GM21447 (cell line): ENCODE data around the gene PANK2.
"Not testable (repeated sequence)": the region's sequence is repeated elsewhere in the genome, so short reads cannot be mapped to it uniquely, and the experiment has no call there.

ENCODE experiments used
- ATAC-seq: cut with Tn5 transposase; IDR thresholded peaks from one replicate; pipeline ENCODE4 v1.9.1; 2021; ENCODE audit not compliant: unreplicated experiment

PANK2 gene

DNA sequence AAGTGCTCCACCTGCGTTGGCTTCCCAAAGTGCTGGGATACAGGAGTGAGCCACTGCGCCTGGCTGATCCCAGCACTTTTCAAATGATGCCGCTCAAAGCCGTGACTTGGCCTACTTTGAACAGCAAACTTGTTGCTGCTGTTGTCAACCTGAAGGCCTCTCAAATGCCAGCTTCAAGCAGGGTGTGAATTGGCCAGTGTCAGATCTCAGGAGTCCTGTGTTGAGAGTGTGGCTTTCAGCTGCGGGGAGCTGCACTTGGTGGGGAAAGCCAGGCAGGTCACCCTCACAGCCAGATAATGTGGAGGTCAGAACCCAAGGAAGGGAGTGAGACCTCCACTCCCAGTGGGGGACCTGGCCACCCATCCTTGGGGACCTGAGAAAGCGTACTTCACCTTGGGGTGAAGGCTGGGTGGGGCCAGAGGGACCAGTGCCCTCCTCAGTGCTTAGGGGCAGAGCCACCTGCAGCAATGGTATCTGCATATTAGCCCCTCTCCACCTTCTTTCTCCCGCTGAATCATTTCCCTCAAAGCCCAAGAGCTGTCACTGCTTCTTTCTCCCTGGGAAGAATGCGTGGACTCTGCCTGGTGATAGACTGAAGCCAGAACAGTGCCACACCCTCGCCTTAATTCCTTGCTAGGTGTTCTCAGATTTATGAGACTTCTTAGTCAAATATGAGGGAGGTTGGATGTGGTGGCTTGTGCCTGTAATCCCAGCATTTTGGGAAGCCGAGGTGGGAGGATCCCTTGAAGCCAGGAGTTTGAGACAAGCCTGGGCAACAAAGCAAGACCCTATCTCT lies 19.1 kb upstream of the PANK2 start:
- ATAC-seq: no peak

DNA sequence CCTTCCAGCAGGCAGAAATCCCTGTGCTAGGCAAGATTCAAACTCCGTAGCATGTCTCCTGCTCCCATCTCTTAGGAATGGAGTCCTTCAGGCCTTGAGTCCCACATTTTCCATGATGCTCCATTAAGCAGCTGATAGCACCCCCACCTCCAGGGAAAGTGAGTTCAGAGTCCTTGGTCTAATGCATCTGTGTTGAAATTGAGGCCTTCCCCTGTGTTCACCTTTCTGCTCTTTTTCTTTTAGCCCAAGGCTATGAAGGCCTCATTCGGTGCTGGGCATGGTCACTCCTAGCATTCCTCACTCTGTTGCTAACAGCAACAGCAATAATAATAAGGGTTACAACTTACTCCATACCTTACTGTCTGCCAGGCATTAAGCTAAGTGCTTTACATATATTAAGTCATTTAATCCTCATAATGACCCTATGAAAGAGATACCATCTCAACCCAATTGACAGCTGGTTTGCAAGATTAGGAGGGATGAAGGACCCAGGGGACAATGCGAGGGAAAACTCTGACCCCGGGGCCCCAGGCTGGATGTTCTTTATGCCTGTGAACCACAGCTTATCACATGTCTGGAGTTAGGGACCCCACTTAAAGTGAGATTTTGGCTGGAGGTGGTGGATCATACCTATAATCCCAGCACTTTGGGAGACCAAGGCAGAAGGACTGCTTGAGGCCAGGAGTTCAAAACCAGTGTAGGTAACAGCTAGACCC lies 17.5 kb upstream of the PANK2 start:
- no peak for ATAC-seq

DNA sequence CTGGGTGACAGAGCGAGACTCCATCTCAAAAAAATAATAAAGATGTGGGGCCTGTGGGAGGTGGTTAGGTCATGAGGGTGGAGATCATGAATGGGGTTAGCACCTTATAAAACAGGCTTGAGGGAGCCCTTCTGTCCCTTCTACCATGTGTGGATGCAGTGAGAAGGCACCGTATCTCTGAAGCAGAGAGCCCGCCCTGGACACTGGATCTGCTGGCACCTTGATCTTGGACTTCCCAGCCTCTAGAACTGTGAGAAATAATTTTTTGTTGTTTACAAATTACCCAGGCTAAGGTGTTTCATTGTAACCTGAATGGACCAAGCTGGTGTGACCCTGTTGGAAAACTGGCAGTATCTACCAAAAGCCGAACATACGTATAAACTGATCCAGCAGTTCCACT lies 15.7 kb upstream of the PANK2 start:
- ATAC-seq: no peak

DNA sequence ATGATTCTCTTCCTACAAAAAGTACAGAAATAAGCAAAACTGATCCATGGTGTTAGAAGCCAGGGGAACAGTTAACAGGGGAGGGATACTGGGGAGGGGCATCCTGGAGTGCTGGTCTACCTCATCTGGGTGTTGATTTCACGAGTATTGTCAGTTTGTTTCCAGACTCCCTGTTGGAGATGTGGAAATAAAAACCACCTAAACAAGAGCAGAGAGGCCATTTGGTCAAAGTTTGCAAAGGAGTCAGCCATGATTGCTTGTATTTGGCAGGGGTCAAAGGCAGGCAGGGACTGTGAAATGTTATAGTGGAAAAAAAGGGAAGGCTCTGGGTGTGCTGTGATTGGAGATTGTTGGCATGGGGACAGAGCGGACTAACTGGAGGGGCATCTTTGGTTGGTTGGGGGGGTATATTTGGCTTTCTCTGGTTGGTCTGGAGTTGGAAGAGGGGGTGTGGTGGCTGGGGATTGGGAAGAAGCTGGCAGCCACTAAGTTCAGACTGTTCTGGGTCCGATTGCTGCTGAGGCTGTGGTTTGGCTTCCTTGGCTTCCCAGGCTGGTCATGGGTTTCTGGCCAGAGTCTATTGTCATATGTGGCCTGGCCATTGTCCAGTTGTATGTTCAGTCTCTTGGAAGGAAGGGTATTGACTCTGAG lies 14.9 kb upstream of the PANK2 start:
- ATAC-seq: no peak

DNA sequence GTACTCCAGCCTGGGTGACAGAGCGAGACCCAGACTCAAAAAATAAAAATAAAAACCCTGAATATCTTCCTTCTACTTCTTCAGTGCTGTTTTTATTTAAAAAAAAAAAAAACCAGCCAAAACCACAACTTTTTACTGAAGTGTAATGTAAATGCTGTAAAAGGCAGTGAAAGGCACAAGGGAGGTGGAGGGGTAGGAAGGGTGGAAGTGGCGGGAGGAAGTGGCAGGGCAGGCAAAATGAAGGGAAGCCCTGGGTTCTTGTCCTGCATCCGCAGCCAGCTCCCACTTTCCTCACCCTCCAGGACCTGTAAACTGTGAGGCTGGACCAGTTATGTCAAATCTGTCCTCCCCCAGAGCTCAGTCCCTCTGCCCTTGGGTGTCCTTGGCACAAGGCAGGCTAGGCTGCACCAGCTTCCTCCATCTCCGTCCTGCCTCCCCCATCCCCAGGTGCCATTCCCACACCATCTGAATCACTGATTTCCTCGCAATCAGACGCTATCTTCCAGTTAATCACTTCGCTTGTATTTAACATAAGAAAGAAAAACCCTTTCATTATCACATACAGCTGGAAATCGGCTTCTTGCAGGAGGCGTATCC lies 13.7 kb upstream of the PANK2 start:
- ATAC-seq: no peak

DNA sequence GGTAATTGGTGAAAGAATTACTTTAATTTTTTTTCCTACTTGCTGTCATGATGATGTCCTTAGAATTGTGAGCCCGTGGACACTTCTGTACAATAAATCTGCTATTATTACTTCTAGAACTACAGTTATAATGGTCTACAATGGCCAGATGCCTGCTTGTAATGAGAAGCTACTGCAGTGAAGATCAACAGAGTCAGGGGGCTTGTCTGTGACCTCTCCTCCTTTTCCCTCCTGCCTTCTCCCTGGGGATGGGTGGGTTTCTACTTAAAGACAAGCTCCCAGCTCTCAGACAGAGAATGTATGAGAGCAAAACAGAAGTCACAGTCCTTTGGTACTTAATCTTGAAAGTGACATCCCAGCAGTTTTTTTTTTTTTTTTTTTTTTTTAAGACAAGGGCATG lies 13.2 kb upstream of the PANK2 start:
- no peak for ATAC-seq

DNA sequence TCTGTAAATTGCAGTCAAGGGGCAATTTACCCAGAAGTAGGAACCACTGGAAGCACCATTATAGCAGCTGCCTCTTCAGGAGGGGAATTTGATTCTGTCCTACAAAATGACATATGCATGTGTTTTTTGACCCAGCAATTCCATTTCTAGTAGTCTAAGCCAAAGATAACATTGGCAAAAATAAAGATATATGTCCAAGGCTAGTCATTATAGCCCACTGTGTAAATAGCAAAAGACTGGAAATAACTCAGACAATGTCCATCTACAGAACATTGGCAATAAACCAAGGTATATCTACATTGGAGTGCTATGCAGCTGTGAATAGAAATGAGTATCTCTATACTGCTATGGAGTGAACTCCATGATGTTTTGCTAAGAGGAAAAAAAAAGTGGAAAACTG lies 12.5 kb upstream of the PANK2 start:
- no peak for ATAC-seq

DNA sequence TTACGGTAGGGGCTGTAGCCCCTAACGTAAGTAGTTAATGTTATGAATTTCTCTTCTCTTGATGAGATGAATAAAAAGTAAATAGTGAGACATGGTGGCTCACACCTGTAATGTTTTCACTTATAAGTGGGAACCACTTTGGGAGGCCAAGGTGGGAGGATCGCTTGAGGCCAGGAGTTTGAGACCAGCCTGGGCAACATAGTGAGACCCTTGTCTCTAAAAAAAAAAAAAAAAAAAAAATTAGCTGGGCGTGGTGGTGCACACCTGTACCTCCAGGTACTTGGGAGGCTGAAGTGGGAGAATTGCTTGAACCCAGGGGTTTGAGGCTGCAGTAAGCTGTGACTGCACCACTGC lies 10.3 kb upstream of the PANK2 start:
- ATAC-seq: not testable (repeated sequence)

DNA sequence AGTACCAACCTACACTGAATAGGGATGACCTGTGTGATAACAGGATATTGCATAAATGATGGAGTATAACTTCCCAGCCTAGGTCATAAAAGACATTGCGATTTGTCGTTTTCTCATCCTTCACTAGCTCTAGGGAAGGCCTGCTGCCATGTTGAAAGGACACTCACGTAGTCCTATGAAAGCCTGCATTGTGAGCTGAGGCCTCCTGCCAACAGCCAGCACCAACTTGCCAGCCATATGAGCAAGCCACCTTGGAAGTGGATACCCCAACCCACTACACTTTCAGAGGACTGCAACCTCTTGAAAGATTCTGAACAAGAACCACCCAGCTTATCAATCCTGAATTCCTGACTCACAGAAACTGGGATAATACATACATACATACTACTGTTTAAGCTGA lies 3.5 kb upstream of the PANK2 start:
- ATAC-seq: no peak

DNA sequence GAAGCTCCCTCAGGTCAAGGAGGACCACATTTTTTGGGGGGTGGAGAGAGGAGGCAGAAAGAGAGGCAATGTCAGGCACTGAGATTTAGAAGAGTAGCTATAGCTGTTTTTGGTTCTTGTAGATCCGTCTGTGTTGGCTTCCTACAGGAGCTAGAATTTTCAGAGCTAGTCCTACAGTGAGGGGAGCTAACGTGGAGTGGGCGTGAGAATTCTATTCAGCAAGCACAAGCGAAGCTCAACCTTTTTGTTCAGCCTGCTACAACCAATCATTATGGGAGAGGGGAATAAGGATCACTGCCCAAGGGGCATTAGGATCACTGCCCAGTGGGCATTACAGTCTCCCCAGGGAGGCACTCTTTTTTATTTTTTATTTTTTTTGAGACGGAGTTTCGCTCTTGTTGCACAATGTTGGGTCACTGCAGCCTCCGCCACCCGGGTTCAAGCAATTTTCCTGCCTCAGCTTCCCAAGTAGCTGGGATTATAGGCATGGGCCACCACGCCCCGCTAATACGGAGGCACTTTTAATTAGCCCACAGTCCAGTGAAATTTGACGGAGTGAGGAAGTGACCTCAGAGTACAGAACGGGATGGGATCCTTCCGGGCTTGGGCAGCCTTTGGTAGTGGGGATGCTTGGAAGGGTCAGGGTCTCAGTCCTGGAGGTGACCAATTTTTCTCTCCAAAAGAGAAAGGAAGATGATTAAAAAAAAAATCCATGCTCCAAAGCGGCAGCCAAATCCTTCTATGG lies 1.1 kb upstream of the PANK2 start:
- ATAC-seq: no peak

DNA sequence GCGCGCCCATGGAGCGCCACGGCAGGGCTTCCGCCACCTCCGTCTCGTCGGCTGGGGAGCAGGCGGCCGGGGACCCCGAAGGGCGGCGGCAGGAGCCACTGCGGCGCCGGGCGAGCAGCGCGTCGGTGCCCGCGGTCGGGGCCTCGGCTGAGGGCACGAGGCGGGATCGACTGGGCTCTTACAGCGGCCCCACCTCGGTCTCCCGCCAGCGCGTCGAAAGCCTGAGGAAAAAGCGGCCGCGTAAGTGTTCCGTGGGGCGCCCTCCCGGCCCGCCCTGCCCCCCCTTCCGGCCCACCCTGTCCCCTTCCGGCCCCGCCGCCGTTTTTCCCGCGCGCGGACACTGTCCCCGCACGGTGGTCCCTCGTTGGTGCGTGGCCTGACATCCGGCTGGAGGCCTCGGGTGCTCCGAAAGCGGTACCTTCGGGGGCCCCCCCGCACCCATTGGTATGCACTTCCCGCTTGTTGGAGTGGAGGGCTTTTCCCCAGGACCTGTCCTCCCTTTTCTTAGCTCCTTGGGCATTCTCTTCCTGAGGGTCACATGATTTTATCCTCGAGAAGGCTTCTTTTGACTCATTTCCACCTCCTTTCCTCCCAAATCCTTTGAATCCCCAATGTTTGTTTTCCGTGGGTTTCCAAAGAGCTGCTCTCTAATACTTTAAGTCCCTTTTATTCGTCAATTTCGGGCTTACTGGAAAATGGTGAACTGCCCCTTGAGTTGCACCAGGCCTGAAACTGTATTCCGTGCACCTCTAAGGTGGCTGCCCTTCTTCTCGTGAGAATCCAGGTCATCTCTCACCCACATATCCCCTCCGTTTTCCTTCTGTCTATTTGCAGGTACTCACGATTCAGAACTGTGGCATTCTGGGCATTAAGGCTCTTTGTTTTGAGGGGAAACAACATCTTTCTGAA lies 556 bp downstream of the PANK2 start:
- peak; percentile 21 for ATAC-seq

DNA sequence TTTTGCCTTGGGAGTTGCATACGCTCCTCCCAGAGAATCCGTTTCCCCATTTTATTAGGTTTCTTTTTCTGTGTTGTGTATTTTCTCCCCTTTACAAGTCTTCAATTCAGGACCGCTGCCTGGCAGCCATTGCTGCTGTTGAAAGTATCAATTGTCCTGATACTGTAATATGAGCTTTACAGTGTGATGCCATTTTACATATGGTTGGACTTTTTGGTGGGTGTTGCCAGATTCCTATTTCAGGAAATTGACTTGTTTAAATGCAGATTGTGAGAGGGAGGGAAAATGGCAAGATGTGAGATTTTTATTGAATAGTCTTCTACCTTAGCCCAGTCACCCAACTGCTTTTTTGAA lies 1.2 kb downstream of the PANK2 start:
- ATAC-seq: no peak

DNA sequence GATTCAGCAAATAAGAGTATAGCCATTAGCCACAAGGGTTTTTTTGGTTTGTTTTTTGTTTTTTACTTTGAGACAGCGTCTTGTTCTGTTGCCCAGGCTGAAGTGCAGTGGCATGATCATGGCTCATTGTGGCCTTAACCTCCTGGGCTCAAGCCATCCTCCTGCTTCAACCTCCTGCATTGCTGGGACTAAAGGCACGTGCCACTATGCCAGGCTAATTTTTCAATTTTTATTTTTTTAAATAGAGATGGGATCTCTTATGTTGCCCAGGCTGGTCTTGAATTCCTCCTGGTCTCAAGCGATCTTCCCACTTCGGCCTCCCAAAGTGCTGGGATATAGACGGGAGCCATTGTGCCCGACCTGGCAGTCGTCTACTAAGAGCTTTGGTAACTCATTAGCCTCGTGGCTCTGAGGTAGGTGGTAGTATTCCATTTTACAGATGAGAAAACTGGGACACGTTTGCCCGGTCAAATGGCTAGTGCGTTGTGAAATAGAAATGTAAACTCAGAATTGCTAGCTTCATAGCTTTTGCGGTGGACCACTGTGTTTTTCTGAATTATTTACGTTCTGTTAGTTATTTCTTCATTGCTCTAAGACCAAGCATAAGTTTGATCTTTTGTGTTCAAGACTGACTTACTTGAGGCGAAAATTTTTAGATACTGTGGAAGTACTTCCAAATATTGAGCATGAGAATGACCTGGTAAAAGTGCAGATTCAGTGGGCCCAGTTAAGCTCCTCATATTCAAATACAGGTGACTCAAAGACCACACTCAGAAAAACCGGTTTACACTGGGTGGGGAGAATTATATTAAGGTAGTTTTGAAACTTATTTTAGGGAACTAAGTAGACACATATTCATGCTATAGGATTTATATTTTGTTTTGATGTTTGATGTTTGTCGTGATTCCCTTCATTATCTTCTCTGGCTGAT lies 2.1 kb downstream of the PANK2 start:
- ATAC-seq: no peak

DNA sequence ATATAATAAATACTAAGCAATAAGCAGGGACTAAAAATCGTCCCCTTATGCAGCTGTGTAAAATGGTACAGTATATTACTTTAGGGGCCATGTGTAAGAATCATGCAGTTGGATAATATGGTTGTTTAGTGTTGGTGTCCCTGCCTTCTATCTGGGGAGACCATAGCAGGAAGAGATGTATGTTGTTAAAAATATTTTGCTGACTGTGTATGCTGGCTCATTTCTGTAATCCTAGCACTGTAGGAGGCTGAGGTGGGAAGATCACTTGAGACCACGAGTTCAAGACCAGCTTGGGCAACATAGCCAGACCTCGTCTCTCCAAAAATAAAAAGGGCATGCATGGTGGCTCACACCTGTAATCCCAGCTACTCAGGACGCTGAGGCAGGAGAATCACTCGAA lies 5.6 kb downstream of the PANK2 start:
- no peak for ATAC-seq

DNA sequence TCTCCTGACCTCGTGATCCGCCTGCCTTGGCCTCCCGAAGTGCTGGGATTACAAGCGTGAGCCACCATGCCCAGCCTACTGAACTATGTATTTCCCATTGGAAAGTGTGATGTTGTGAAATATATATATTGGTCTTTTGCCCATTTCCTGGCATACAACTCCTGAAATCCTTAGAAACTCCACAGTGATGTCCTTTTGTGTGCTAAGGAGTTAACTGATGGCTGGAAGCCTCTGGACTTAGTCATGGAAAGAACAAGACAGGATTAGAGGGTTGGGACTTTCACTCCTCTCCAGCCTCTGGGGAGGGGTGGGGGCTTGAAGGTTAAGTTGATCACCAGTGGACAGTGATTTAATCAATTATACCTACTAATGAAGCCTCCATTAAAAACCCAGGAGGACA lies 7.1 kb downstream of the PANK2 start:
- no peak for ATAC-seq

DNA sequence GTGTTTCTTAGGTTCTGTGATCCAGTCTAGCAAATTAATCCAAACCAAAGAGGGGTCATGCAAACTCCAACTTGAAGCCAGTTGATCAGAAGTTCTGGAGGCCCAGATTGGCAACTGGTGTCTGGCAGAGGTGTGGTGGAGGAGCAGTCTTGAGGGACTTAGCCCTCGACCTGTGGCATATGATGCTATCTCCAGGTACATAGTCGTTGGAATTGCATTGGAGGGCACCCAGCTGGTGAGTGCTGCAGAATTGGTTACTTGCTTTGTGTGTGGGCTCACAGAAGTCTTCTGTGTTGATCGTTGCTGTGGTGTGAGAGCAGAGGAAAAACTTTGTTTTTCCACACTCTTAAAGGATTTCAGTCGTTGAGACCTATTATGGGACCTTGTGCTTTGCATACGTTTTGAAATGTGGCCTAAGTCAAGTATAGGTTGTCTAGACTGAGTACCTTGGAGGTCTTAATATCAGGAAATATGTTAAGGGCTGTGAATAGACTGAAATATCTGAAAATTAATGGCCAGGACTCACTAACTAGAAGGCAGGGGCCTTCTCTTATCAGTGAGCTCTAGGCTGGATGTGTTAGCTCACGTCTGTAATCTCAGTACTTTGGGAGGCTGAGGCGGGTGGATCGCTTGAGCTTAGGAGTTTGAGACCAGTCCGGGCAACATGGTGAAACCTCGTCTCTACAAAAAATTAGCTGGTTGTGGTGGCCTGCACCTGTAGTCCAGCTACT lies 7.8 kb downstream of the PANK2 start:
- ATAC-seq: no peak

DNA sequence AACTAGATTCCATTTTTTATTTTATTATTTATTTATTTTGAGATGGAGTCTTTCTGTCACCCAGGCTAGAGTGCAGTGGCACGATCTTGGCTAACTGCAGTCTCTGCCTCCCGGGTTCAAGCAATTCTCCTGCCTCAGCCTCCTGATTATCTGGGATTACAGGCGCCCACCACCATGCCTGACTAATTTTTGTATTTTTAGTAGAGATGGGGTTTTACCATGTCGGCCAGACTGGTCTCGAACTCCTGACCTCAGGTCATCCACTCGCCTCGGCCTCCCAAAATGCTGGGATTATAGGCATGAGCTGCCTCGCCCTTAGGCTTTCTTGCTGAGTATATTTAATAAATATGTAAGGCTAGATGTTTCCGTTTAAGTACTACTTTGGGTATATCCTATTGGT lies 9.0 kb downstream of the PANK2 start:
- ATAC-seq: not testable (repeated sequence)

DNA sequence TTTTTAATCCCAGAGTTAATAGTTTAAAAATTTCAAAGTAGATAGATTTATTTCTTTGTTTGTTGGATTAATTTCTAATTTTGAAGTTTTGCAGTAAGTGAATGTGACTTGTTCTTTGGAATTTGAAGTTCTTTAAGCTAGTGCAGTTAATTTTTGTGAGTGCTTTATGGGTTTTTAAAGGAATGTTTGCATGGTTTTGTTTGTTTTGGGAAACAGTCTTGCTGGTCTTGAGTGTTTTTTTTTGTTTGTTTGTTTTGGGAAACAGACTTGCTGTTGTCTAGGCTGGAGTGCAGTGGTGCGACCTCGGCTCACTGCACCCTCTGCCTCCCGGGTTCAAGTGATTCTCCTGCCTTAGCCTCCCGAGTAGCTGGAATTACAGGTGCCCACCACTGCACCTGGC lies 9.5 kb downstream of the PANK2 start:
- ATAC-seq: no peak
